Osteoblast (primary cell): Measurements from ENCODE around the gene GSK3B. TPM values are rescaled to one million over a fixed set of nuclear protein-coding genes. Genes with fewer than 3 reads are reported as not detected.

Experiments
- DNase-seq: peaks from one replicate; pipeline ENCODE4 v3.0.0; 2011; ENCODE audit warnings: low spot score, mixed read lengths; ENCODE audit not compliant: insufficient read length; ENCODE audit errors: missing footprints
- H2AFZ ChIP-seq: 2 replicates; pipeline ENCODE4 v1.6.0; 2011; ENCODE audit warnings: mild to moderate bottlenecking, low read length
- H3K27ac ChIP-seq: 2 replicates; pipeline ENCODE4 v1.5.1; 2011; ENCODE audit warnings: mild to moderate bottlenecking, low read depth, low read length, moderate library complexity
- H3K27me3 ChIP-seq: 2 replicates; pipeline ENCODE4 v1.6.0; 2012; ENCODE audit warnings: mild to moderate bottlenecking, control low read depth, inconsistent platforms, low read length, moderate library complexity; ENCODE audit not compliant: insufficient read depth
- H3K36me3 ChIP-seq: 2 replicates; pipeline ENCODE4 v1.5.1; 2011; ENCODE audit warnings: mild to moderate bottlenecking, low read length, control low read depth, moderate library complexity; ENCODE audit not compliant: insufficient read depth
- H3K4me1 ChIP-seq: 2 replicates; pipeline ENCODE4 v1.5.1; 2011; ENCODE audit warnings: mild to moderate bottlenecking, low read length, control low read depth, moderate library complexity; ENCODE audit not compliant: insufficient read depth
- H3K4me2 ChIP-seq: 2 replicates; pipeline ENCODE4 v1.6.0; 2011; ENCODE audit warnings: mild to moderate bottlenecking, low read length; ENCODE audit not compliant: insufficient read depth
- H3K4me3 ChIP-seq: fragments of 200-600 bp; sonication (generic); 3 replicates; pipeline ENCODE4 v1.5.1; 2012; ENCODE audit warnings: mild to moderate bottlenecking, low read length, inconsistent platforms; ENCODE audit not compliant: insufficient read depth
- H3K79me2 ChIP-seq: 2 replicates; pipeline ENCODE4 v1.6.0; 2012; ENCODE audit warnings: mild to moderate bottlenecking, low read length, control low read depth, inconsistent platforms; ENCODE audit not compliant: insufficient read depth
- H3K9me3 ChIP-seq: 2 replicates; pipeline ENCODE4 v1.5.1; 2011; ENCODE audit warnings: low read depth, low read length, control low read depth
- H4K20me1 ChIP-seq: 2 replicates; pipeline ENCODE4 v1.6.0; 2012; ENCODE audit warnings: mild to moderate bottlenecking, low read length, control low read depth; ENCODE audit not compliant: insufficient read depth
- CTCF ChIP-seq: IDR thresholded peaks from 2 replicates; pipeline ENCODE4 v1.5.1; 2011; ENCODE audit warnings: mild to moderate bottlenecking, low read depth, low read length, moderate library complexity; ENCODE audit errors: extremely low read depth
- total RNA-seq: library from RNA; depleted of rRNA; stranded (reverse); fragments of >200 nt; gene quantifications from 2 replicates; pipeline ENCODE4 v1.2.3, GENCODE V29; 2012

Gene GSK3B
- total RNA-seq, 1 donor, result 87.9 TPM

DNA sequence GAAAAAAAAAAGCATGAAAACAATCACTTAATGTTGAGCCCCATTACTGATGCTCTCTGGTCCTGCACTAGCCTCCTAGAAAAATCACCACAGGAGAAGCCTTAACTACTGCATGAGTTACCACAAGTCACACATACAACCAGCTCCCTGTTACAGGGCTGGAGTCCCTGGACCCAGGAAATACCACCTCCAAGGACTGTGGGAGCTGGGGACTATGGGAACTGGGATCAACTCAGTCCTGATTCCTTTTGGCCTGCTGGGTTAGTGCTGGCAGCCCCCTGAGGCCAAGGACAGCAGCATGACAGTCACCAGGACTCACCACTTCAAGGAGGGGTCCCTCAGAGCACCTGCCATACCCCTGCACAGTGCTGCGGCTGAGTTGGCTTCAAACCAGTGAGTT, 311.8 kb downstream of the GSK3B start:
- no peak for TF ChIP-seq CTCF
- H3K4me3 ChIP-seq, result no peak overlapping the region
- DNase-seq, result no peak
- H3K36me3 ChIP-seq, result no peaks in the 10 kb centered on the region
- H3K9me3 ChIP-seq, result no peaks in the 10 kb centered on the region
- no peaks in the 10 kb centered on the region for H3K4me1 ChIP-seq
- no peaks in the 10 kb centered on the region for H3K79me2 ChIP-seq
- H3K27me3 ChIP-seq, result no peaks in the 10 kb centered on the region
- H3K4me2 ChIP-seq, result no peak overlapping the region
- H4K20me1 ChIP-seq, result no peaks in the 10 kb centered on the region
- H2AFZ ChIP-seq, result no peak overlapping the region
- no peak overlapping the region for H3K27ac ChIP-seq

DNA sequence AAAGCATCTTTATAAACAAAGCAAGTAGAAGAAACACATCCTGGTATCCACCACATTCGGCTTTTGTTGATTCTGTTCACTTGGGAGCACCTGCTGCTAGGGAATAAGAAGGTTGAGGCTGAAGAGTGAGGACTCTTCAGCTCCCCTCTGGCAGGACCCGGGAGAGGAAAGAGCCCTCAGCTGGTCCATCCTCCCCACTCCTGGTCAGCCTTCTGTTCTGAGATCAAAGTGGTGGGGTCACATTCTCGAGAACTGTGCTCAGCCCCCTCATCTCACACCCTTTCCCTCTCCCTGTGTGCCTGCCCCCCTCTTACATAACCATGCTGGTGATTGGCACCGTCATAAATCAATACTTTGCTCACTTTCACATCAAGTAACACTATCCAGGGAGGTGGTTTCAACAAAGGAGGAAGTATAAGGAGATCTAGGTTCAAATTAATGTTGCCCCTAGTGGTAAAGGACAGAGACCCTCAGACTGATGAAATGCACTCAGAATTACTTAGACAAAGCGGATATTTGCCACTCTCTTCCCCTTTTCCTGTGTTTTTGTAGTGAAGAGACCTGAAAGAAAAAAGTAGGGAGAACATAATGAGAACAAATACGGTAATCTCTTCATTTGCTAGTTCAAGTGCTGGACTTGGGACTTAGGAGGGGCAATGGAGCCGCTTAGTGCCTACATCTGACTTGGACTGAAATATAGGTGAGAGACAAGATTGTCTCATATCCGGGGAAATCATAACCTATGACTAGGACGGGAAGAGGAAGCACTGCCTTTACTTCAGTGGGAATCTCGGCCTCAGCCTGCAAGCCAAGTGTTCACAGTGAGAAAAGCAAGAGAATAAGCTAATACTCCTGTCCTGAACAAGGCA, 312.7 kb downstream of the GSK3B start, which contains the start of gene NR1I2:
Gene NR1I2, plus strand, starts transcription at position 772 of the 869 bp plus-strand sequence.
- no peak for TF ChIP-seq CTCF
- H3K27ac ChIP-seq, result no peak within 1 kb of the TSS

DNA sequence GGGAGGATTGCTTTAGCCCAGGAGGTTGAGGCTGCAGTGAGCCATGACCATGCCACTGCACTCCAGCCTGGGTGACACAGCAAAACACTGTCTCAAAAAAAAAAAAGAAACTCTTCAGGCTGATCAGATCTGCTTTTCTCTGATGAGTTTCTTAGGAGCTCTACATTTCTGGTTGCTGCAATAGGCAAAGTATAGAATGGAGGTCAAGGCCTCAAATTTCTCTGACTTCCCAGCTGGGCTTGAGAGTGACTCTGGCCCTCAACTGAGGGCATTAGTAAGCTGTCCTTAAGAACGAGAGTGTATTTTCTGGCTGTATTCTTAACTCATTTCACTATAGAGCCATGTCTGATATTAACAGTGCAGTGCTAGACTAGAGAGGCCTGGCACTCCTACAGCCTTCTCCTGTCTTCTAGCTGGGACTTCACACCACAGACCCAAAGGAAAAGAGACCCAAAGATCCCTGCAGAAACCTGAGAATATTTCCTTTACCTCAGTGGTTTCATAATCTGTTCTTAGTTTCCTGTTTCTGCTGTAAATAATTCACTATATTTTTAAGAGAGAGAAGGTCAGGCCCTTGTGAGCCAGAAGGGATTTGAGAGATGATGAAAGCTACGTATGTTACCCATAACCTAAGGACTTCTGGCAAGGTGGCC, 314.4 kb downstream of the GSK3B start:
- no peak for DNase-seq
- no peak overlapping the region for H3K4me2 ChIP-seq
- no peaks in the 10 kb centered on the region for H3K36me3 ChIP-seq
- H3K9me3 ChIP-seq, result peaks cover 4% of the 10 kb centered on the region
- TF ChIP-seq CTCF, result no peak
- no peak overlapping the region for H3K4me3 ChIP-seq
- H3K27me3 ChIP-seq, result no peaks in the 10 kb centered on the region
- H3K79me2 ChIP-seq, result no peaks in the 10 kb centered on the region
- no peak overlapping the region for H3K27ac ChIP-seq
- H4K20me1 ChIP-seq, result no peaks in the 10 kb centered on the region
- H3K4me1 ChIP-seq, result no peaks in the 10 kb centered on the region
- H2AFZ ChIP-seq, result no peak overlapping the region

More for the DNA sequence above, 312.7 kb downstream of the GSK3B start, which contains the start of gene NR1I2:
- Histone ChIP-seq H3K4me3 (no peak within 1 kb of the TSS), H3K4me2 (no peak within 1 kb of the TSS), H3K9me3 (peaks cover under 1% of the 10 kb centered on the region), H3K79me2 (no peaks in the 10 kb centered on the region), H2AFZ (no peak within 1 kb of the TSS), H3K36me3 (no peaks in the 10 kb centered on the region), H3K4me1 (no peaks in the 10 kb centered on the region), H3K27me3 (no peaks in the 10 kb centered on the region), H4K20me1 (no peaks in the 10 kb centered on the region)
- DNase-seq, result no peak

- Histone ChIP-seq H3K4me3 (no peak overlapping the region), H3K4me1 (no peaks in the 10 kb centered on the region), H3K36me3 (no peaks in the 10 kb centered on the region), H3K27me3 (no peaks in the 10 kb centered on the region), H3K79me2 (no peaks in the 10 kb centered on the region), H3K27ac (no peak overlapping the region), H2AFZ (no peak overlapping the region), H3K4me2 (no peak overlapping the region), H4K20me1 (no peaks in the 10 kb centered on the region), H3K9me3 (peaks cover 4% of the 10 kb centered on the region)
- no peak for TF ChIP-seq CTCF
- DNase-seq, result no peak
Measured at GRCh38 chr3:119778811-119779210, 315.4 kb downstream of the GSK3B start.
